HG03571 (cell line): ENCODE measurements around the gene TRMT44.
"Not testable (repeated sequence)": the region's sequence is repeated elsewhere in the genome, so short reads cannot be mapped to it uniquely, and the experiment has no call there.

Source experiments
- ATAC-seq: cut with Tn5 transposase; IDR thresholded peaks from one replicate; pipeline ENCODE4 v1.9.1; 2021; ENCODE audit not compliant: unreplicated experiment

TRMT44 gene

DNA sequence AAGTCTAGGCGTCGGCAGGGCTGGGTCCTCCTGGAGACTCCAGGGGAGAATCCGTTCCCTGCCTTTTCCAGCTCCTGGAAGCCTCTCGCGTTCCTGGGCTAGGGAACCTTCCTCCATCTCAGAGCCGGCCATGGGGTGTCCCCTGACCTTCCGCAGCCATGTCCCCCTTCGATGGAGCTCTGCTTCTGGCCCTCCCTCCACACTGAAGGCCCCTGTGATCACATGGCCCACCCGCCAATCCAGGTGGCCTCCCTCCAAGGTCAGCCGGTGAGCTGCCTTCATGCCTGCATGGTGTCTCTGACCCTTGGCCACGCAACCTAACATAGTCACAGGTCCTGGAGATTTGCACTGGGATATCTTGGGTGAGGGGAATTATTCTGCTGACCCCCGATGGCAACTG lies 69.6 kb downstream of the TRMT44 start:
- ATAC-seq, result no peak

- ATAC-seq, result no peak
These were observed 70.2 kb downstream of the TRMT44 start for GRCh38 chr4:8510611-8511285.

DNA sequence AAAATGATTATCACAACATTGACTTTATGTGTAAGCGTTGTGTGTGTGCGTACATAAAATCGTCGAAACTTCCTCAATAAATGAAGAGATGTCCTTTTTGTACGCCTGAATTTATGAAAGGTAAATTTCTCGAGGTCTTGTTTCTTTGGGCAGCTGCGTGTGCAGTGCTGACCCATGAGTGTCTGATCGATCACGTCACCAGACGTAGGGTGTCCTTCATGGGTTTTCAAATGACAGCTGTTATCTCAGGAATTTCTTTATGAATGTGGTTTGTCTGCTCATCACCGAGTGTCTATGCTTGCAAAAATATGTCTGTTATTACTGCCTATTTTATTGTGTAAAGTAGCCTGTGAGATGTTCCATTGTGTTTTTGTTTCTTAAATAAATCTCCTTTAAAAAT lies 71.9 kb downstream of the TRMT44 start:
- no peak for ATAC-seq

DNA sequence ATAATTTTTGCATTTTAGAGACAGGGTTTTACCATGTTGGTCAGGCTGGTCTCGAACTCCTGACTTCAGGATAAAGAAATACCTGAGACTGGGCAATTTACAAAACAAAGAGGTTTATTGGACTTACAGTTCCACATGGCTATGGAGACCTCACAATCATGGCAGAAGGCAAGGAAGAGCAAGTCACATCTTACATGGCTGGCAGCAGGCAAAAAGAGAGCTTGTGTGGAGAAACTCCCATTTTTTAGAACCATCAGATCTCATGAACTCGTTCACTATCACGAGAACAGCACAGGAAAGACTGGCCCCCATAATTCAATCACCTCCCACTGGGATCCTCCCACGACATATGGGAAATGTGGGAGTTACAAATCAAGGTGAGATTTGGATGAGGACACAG lies 72.5 kb downstream of the TRMT44 start:
- not testable (repeated sequence) for ATAC-seq

GRCh38 chr4:8513931-8514330 lies 73.4 kb downstream of the TRMT44 start:
- ATAC-seq, result no peak

GRCh38 chr4:8514391-8514790 lies 73.8 kb downstream of the TRMT44 start:
- no peak for ATAC-seq

DNA sequence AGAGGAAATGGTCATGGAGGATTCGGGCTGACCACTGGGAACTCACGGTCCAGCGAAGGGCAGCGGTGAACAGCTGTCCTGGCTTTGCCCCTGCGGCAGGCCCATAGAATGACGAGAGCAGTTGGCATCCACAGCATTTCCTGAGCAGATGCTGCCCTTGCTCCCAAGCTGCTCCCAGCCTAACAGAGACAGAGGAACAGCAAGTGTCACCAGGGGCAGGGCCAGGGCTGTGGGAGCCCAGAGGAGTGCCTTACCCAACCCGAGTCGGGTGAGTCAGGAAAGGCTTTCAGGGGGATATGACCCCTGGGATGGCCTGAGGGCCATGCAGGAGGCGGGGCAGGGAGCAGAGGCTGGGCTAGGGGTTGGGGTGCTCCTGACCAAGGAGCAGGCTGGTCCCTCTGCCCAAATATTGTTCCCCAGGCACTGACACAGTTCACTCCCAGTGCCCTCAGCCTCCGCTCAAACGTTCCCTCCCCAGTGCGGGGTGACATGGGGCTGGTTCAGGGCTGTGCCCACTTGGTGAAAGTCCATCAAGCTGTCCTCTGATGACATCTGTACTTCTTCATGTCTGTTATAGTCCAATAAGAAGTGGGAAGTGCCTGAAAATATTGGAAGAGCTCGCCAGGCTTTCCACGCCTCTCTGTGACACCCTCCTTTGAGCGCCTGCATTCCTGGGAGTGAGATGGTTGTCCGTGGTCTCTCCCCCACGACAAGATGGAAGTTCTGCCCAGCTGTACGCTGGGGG lies 74.9 kb downstream of the TRMT44 start:
- ATAC-seq, result no peak

DNA sequence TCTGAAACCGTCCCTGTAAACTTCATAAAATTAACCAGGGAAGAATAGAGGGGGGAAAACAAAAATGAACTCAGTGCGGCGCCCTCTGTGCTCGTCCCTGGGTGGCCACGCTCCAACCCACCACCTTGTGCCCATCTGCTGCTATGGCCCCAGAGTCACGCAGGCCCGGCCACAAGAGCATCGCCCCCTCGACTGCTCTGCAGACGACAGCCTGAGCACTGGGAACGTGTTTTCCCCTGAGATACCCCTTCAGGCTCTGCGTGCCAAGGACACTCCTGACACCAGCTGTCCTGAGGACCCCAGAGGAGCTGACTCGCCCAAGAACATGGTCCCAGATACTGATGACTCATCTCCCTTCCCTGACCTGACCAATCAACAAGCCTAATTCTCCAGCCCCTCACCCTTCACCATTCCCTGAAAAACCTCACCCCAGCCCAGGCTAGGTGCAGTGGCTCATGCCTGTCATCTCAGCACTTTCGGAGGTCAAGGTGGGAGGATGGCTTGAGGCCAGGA lies 75.5 kb downstream of the TRMT44 start:
- ATAC-seq, result no peak

DNA sequence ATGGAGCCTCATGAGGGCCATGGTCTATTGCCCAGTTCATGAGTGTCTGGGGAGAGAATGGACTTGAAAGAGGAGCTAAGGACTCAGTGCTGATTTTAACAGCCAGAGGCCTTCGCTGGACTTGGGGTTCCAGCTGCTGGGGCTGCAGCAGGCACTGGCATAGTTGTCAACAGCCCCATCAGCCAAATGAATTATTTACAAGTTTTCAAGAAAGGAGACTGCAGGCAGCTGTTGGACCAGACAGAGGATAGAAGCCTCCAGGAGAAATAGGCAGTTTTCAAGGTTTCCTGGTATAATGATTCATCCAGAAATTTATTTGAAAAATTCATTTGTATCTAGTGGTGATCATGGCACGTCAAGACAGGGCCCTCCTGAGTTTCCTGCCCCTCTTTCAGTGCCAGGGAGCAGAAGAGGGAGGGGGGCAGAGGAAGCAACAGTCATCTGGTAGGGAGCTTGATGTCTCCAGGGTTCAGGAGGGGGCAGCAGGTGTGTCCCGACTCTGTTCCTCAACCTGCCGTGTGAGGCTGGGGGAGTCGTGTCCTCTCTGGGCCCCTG lies 76.5 kb downstream of the TRMT44 start:
- no peak for ATAC-seq

DNA sequence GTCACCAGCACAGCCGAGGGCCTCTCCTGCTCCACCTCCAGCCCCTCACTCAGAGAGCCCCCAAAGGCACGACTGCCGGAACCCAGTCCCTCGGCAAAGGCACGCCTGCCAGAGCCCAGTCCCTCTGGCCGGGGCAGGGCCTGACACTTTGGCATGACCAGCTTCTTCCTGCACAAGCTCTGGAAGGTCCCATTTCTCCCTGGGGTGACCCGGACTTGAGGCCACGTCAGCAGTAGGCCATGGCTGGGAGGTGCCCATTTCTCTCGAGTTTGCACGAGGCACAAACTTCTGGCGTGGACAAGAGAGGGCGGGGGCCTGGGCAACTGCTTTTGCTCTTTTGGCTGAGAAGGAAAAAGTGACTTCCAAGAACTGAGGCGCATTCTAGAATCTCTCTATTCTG lies 77.4 kb downstream of the TRMT44 start:
- no peak for ATAC-seq

- no peak for ATAC-seq
These were observed 81.9 kb downstream of the TRMT44 start for GRCh38 chr4:8522160-8523120.

GRCh38 chr4:8523175-8523574 lies 82.6 kb downstream of the TRMT44 start:
- ATAC-seq, result no peak

DNA sequence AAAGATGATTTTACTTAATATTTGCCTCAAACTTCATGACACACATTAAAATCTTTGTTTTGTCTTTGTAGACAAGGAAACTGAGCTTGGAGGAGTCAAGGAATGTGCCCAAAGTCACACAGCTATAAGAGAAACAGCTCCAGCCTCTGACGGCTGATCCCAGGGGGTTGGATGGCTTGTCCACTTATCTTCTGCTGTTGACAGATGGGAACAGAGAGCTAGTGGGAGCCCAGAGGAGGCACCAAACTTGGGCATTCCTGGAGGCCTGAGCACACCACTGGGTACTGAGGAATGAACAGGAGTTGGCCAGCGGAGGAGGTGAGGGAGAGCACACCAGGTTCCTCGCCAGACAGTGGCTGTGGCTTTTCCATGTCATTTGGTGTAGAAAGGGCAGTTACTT lies 83.2 kb downstream of the TRMT44 start:
- ATAC-seq, result no peak

GRCh38 chr4:8524595-8525382 lies 84.2 kb downstream of the TRMT44 start:
- no peak for ATAC-seq

DNA sequence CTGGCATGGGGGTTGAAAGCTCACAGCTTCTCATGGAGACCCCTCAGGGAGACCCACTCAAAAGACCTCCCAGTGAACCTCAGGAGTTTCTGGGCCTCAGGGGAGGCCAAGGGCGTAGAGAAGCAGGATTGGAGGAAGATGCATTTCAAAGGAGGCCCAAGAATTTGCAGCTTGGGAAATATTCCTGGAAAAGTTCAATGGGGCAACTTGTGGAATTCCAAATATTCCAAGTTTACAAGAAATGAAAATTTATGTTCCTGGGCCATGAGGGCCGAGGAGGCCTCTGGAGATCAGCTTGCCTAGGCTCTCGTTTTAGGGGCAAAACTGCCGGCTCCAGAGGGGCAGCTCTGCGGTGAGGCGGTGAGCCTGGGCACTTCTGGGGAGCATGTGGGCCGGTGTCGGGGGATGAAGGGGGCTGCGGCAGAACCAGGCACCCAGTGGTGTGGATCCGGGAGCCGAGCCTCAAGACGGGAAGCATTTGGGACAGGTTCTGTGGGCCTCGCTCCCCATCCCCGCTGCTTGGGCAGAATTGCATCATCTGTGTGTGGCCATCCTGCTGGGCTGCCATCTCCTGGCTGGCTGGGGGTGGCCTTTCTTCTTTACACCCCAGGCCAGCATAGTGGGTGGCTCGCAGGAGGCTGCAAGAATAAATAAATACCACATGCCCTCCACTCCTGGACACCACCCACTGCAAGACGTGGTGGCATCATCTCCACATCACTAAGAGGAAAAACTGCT lies 85.0 kb downstream of the TRMT44 start:
- no peak for ATAC-seq
